GM18951 (cell line): Measurements from ENCODE around the gene RPUSD3.

Source experiments
- POLR2A ChIP-seq: IDR thresholded peaks from 4 replicates; pipeline ENCODE4 v1.6.1; 2011; ENCODE audit warnings: mild to moderate bottlenecking; ENCODE audit not compliant: insufficient read length, insufficient read depth; ENCODE audit errors: extremely low read depth
- in situ Hi-C: fragments of 300-500 bp; cut with MboI; formaldehyde crosslinking; loops from one replicate; pipeline ENCODE4 v1.12.0; 2022; ENCODE audit warnings: low sequenced_read_pairs, mixed read lengths, inconsistent platforms; ENCODE audit not compliant: unreplicated experiment

Gene RPUSD3

DNA sequence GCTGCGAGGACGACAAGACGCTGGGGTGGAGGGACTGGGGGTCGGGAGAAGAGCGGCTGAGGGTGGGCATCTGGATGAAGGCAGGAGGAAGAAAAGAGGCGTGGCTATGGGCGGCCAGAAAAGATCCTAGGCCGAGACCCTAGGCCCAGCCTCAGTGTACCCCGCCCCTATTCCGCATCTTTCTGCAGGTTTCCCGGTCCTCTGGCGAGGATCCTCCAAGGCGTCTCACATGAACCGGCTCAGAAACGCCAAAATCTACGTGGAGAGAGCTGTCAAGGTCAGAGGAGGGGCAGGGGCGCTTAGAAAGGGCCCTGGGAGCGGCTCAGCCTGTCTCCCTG, 33.4 kb downstream of the RPUSD3 start:
- in situ Hi-C loops = no loop called here
- TF ChIP-seq POLR2A = no peak

DNA sequence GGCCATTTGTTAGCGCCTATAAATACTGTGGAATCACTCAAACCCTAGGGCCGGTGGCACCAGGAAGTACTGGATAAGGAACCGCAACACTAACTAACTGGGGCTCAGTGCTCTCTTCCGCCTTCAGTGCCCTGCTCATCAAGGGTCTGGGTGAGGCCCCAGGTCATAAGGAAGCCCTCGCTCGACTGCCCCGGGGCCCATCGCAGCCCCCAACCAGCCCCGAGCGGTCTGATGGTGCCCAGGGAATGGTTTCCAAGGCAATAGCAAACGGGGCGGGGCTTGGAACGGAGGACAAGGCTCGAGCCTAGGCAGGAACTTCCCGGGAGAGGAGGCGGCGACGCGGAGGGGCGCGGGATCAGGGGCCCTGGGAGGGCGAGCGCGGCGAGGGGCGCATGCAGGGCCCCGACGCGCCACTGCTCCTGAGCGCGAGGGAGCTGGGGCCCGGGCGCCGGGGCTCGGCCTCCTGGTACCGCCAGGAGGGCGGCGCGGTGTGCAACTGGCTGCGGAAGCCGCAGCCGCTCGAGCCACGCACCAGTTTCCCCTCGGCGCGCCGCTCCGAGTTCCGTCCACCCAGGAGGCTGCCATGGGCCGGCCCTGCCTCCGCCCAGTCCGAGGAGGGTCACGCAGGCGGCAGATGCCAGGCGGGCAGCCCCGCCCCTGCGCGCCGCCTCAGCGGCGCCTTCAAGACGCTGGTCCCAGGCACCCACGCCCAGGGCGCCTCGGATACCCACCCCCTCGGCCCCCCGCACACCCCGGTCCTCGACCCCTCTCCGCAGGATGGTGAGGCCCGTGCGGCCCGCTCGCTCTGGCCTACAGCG, 34.0 kb downstream of the RPUSD3 start, which contains the start of gene TTLL3:
Gene TTLL3, plus strand, starts transcription at position 648 of the 818 bp plus-strand sequence. CDS start 400 bp downstream, outside the sequence.
- TF ChIP-seq POLR2A = peak; percentile 67
- in situ Hi-C loops = no loop called here

DNA sequence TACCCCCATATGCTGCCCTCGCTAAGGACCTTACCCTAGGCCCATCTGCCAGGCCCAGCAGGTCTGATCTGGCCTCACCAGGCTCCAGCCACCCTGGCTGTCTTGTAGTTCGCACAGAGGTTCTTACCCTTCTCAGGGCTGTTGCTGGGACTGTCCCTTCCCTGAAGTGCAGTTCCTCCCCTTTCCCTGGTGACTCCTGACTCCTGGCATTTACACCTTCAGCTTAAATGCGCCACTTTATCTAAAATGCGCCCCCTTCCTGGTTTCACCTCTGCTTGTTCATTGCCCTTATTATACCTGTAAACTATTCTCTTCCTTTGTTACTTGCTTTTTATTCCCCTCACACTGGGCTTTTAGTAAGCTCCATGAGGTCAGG, 34.6 kb downstream of the RPUSD3 start:
- no peak for TF ChIP-seq POLR2A
- in situ Hi-C loops = no loop called here

DNA sequence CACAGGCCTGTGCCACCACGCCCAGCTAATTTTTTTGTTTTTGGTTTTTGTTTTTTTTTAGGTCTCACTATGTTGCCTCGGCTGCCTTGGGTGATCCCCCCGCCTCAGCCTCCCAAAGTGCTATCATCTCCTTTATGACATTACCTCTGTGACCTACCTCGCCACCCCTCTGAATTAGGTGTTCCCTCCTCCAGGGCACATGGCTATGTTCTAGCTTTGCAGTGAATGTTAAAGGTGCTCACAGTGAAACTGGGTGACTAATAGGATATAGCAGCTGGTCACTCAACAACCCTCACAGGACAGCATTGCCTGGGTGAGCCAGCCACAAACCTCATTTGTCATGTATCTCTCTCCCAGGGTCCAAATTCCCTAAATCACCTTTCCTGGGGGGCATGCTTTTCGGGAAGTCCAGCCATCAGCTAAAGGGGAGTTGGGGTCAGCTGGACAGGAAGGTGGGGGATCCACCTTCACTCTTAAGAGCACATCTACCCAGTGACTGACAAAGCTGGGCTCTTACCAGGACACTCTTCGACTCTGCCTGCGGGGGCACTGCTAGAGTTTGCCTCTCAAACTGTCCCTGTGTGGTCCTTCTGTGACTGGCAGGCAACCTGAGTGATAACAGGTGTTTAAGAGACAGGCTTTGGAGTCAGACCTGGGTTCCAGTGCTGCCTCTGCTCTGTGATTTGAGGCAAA, 35.3 kb downstream of the RPUSD3 start:
- in situ Hi-C loops = no loop called here
- TF ChIP-seq POLR2A = no peak

DNA sequence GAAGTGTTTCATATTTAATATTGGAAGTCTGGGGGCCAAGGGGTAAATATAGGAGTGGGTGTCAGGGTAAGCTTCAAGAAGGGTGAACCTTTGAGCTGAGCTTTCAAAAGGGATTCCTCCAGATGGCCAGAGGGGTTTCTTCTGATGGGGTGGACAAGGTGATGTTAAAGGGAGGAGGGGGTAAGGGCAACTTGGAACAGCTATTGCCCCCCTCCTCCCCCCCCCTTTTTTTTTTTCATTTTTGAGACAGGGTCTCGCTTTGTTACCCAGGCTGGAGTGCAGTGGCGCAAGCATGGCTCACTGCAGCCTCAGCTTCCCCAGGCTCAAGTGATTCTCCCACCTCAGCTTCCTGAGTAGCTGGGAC, 35.8 kb downstream of the RPUSD3 start:
- in situ Hi-C loops = no loop called here
- TF ChIP-seq POLR2A = no peak

DNA sequence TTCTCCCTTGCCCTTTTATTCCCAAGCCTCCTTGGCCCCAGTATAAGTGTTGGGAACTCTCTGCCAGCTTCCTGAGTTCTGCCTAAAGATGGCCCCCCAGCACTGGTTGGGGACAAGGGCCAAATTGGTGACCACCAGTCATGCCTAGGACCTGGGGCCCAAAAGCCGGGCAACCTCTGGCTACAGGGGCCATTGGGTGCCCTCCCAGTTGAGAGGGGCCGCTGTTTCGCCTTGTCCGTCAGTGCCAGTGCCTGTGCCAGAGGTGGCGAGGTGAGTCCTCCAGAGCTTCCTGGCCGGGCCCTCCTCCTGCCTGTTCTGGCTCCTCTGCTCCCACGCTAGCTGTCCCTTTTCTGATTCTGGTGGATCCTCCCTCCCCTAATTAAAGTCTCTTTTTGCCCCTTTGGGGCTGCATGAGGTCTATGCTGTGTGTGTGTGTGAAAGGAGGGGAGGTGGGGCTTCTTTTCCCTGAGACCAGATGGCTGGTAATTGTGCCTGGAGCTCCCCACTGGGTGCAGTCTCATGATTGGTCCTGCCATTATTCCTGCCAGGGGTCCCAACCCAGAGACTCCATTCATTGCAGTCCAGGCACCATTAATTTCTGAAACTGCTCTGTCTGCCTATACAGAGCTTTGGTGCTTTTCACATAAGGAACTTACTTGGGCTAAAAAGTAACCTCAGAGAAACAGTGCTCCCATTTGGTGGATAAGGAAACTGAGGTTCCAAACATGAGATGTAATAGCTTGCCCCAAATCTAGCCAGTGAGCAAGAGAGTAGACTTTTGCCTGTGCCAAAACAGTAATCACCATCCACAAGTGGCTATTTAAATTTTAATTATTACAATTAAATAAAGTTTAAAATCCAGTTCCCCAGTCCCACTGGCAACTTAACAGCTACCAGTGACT, 36.9 kb downstream of the RPUSD3 start:
- peak; percentile 8 for TF ChIP-seq POLR2A
- in situ Hi-C loops = no loop called here

DNA sequence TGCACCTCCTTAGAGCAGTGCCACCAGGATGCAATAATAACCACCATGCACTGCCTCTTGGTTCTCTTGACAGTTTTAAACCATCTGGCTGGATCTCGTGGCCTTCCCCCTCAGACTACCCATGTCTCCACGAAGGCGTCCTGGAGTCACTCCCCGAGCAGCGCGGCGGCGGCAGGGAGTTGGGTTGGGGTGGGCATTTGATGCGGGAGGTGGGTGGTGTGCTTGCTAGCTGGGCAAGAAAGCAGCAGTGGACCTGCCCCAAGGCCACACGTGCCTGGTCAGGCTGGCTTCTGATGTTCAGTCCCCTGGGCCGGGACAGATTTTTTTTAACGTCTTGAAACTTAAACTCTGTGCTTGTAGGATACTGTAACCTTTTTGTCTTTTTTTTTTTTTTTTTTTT, 37.7 kb downstream of the RPUSD3 start:
- in situ Hi-C loops = no loop called here

DNA sequence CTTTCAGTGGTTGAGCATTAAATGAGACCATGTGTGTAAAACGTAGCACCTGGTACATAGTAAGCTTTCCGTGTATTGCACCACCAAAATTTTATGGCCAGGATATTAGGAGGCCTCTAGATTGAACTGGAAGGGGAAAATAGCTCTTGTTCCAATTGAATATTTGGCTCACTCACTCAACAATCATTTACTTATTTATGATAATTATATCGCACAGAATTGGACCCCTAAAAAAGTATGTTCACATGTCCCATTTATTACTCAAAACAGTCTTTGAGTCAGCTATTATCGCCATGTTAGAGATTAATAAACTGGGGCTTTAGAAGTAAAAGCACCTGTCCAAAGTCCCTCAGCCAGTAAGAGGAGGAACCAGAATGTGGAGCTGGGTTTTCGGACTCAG, 38.8 kb downstream of the RPUSD3 start:
- in situ Hi-C loops = no loop called here
- TF ChIP-seq POLR2A = no peak

More for the DNA sequence above, 37.7 kb downstream of the RPUSD3 start:
- TF ChIP-seq POLR2A = no peak

DNA sequence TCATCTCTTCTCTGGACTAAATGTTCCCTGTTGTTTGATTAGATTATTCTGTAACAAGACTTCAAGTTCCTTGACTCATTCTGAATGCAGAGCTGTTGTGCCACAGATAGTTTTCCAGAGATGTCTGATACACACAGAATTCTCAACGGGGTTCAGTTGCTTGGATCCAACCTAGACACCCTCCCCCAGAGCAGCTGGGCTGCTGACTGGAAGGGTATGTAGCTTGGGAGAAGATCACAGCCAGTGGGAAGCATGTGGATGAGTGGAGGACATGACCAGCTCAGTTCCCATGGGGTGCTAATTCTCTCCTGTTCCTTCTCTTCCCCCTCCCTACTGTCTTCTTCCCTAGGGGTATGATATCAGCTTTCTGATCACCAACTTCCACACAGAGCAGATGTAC, 40.3 kb downstream of the RPUSD3 start:
- no peak for TF ChIP-seq POLR2A
- in situ Hi-C loops = no loop called here

DNA sequence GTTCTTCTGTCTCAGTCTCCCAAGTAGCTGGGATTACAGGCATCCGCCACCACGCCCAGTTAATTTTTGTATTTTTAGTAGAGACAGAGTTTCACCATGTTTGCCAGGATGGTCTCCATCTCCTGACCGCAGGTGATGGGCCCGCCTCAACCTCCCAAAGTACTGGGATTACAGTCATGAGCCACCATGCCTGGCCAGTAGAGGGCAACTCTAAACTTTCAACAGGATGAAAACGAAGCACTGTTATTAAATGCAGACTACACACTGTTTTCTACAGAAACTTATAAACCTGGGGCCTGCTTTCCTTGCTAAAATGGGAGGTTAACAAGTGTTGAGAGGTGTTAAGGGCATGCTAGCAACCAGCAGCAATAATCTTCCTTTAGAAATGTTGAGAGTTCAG, 43.3 kb downstream of the RPUSD3 start:
- in situ Hi-C loops = no loop called here

DNA sequence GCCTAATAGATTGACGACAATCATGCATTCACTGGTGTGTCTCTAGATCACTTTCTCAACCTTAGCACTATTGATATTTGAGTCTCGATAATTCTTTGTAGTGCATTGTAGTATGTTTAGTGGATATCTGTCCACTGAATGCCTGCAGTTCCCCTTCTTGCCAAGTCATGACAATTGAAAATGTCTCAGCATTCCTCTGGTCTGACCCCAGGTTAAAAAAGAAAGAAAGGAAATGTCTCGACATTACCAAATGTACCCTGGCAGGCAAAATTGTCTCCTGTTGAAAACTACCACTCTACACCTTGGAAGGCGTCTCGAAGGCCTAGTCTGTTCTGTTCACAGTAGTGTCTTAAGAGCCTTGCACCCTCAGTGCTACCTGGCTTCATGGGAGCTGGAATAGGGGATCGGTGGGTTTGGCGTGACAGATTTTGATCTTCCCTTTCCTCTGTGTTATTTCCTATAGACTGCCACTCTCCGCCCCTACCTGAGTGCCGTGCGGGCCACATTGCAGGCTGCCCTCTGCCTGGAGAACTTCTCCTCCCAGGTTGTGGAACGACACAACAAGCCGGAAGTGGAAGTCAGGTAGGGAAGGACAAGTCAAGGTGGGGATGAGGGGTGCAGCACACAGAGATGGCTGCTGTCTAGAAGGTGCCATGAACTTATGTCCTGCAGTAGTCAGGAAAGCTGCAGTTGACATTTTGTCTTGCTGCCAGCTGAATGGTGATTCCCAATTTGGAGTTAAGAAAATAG, 46.4 kb downstream of the RPUSD3 start:
- no peak for TF ChIP-seq POLR2A
- in situ Hi-C loops = no loop called here

More for the DNA sequence above, 43.3 kb downstream of the RPUSD3 start:
- no peak for TF ChIP-seq POLR2A

DNA sequence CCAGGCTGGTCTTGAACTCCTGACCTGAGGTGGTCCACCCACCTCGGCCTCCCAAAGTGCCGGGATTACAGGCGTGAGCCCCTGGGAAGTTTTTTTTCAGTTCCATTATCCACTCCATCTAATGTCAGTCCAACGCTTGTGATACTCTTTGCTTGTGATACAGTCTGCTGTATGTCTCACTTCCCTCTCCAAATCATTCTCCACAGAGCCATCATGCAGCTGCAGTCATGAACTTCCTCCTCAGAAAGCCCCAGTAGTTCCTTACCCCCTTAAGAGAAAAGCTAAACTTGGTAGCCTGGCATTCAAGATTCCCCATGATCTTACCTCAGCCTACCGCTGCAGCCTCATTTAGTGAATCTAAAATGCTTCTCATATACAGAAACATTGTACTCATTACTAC, 48.6 kb downstream of the RPUSD3 start:
- in situ Hi-C loops = no loop called here
- no peak for TF ChIP-seq POLR2A

DNA sequence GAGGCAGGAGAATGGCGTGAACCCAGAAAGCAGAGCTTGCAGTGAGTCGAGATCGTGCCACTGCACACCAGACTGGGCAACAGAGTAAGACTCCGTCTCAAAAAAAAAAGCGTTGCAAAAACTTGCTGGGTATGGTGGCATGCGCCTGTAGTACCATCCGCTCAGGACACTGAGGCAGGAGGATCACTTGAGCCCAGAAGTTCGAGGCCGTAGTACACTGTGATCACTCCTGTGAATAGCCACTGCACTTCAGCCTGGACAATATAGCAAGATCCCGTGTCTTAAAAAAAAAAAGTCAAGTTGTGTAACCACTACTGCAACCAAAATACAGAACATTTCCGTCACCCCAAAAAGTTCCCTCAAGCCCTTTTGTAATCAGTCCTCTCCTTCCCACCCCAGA, 49.4 kb downstream of the RPUSD3 start:
- in situ Hi-C loops = no loop called here
- peak; percentile 21 for TF ChIP-seq POLR2A
